ENCODE results near the gene TLE1.
A peak's percentile ranks its signal among the peaks of the same experiment; 100 is the strongest.

TLE1 gene

GRCh38 chr9:81623778-81624177 lies 65.6 kb downstream of the TLE1 start:
- Histone ChIP-seq H3K27ac (ENCODE audit: insufficient read depth in 1 of 2, low read depth in 1 of 2, low read length in 2 of 2, poor library complexity in 1 of 2, severe bottlenecking in 2 of 2) (no peak overlapping the region), H3K4me1 (ENCODE audit: control extremely low read depth in 1 of 4, control insufficient read depth in 4 of 4, insufficient read depth in 4 of 4, low read length in 3 of 4) (peaks cover 5 to 21% (median 12%) of the 10 kb centered on the region in 4 experiments), H3K27me3 (replicated peaks in 2 of 5; ENCODE audit: control insufficient read depth in 4 of 5, insufficient read depth in 5 of 5, low read length in 4 of 5) (no peaks in the 10 kb centered on the region), H3K9me3 (ENCODE audit: control extremely low read depth in 1 of 5, control insufficient read depth in 4 of 5, insufficient read depth in 2 of 5, low read depth in 1 of 5, low read length in 4 of 5) (no peaks in the 10 kb centered on the region), H3K36me3 (ENCODE audit: control insufficient read depth in 4 of 4, insufficient read depth in 4 of 4, low read length in 3 of 4) (no peaks in the 10 kb centered on the region), H3K4me3 (ENCODE audit: control insufficient read depth in 1 of 7, extremely low read depth in 1 of 7, insufficient read depth in 4 of 7, low read depth in 2 of 7, low read length in 6 of 7) (no peak overlapping the region)
- 100% methylated on average over 3 of the region's 3 CpGs for WGBS (ENCODE audit: insufficient coverage)
- CTCF ChIA-PET, result no interaction called here
- no peak for DNase-seq
- POLR2A ChIA-PET, result no interaction called here

- Histone ChIP-seq H3K4me3 (ENCODE audit: control insufficient read depth in 1 of 7, extremely low read depth in 1 of 7, insufficient read depth in 4 of 7, low read depth in 2 of 7, low read length in 6 of 7) (no peak overlapping the region), H3K9me3 (ENCODE audit: control extremely low read depth in 1 of 5, control insufficient read depth in 4 of 5, insufficient read depth in 2 of 5, low read depth in 1 of 5, low read length in 4 of 5) (no peaks in the 10 kb centered on the region), H3K27ac (ENCODE audit: insufficient read depth in 1 of 2, low read depth in 1 of 2, low read length in 2 of 2, poor library complexity in 1 of 2, severe bottlenecking in 2 of 2) (no peak overlapping the region), H3K36me3 (ENCODE audit: control insufficient read depth in 4 of 4, insufficient read depth in 4 of 4, low read length in 3 of 4) (no peaks in the 10 kb centered on the region), H3K27me3 (replicated peaks in 2 of 5; ENCODE audit: control insufficient read depth in 4 of 5, insufficient read depth in 5 of 5, low read length in 4 of 5) (no peaks in the 10 kb centered on the region), H3K4me1 (ENCODE audit: control extremely low read depth in 1 of 4, control insufficient read depth in 4 of 4, insufficient read depth in 4 of 4, low read length in 3 of 4) (peaks cover 5 to 21% (median 12%) of the 10 kb centered on the region in 4 experiments)
- WGBS (ENCODE audit: insufficient coverage), result over 99% methylated on average over 10 of the region's 13 CpGs
- ChIA-PET POLR2A (no interaction called here), CTCF (no interaction called here)
- DNase-seq, result no peak
These were observed 66.7 kb downstream of the TLE1 start for GRCh38 chr9:81622471-81623255.

- Histone ChIP-seq H3K27me3 (replicated peaks in 2 of 5; ENCODE audit: control insufficient read depth in 4 of 5, insufficient read depth in 5 of 5, low read length in 4 of 5) (no peaks in the 10 kb centered on the region), H3K4me3 (ENCODE audit: control insufficient read depth in 1 of 7, extremely low read depth in 1 of 7, insufficient read depth in 4 of 7, low read depth in 2 of 7, low read length in 6 of 7) (no peak overlapping the region), H3K27ac (ENCODE audit: insufficient read depth in 1 of 2, low read depth in 1 of 2, low read length in 2 of 2, poor library complexity in 1 of 2, severe bottlenecking in 2 of 2) (no peak overlapping the region), H3K9me3 (ENCODE audit: control extremely low read depth in 1 of 5, control insufficient read depth in 4 of 5, insufficient read depth in 2 of 5, low read depth in 1 of 5, low read length in 4 of 5) (no peaks in the 10 kb centered on the region), H3K36me3 (ENCODE audit: control insufficient read depth in 4 of 4, insufficient read depth in 4 of 4, low read length in 3 of 4) (no peaks in the 10 kb centered on the region), H3K4me1 (ENCODE audit: control extremely low read depth in 1 of 4, control insufficient read depth in 4 of 4, insufficient read depth in 4 of 4, low read length in 3 of 4) (peaks cover 5 to 21% (median 12%) of the 10 kb centered on the region in 4 experiments)
- 92% methylated on average over 10 of the region's 11 CpGs for WGBS (ENCODE audit: insufficient coverage)
- ChIA-PET POLR2A (no interaction called here), CTCF (interaction anchor here (0.9 kb wide), 1 partner anchor 98 kb away, joined by 3 read pairs; no protein-coding TSS in a partner anchor)
- DNase-seq, result no peak
These were observed 67.5 kb downstream of the TLE1 start for GRCh38 chr9:81621785-81622259.

GRCh38 chr9:81621118-81621517 lies 68.2 kb downstream of the TLE1 start:
- ChIA-PET POLR2A (no interaction called here), CTCF (interaction anchor here (0.9 kb wide), 1 partner anchor 98 kb away, joined by 3 read pairs; no protein-coding TSS in a partner anchor)
- Histone ChIP-seq H3K4me1 (ENCODE audit: control extremely low read depth in 1 of 4, control insufficient read depth in 4 of 4, insufficient read depth in 4 of 4, low read length in 3 of 4) (peaks cover 5 to 21% (median 12%) of the 10 kb centered on the region in 4 experiments), H3K4me3 (ENCODE audit: control insufficient read depth in 1 of 7, extremely low read depth in 1 of 7, insufficient read depth in 4 of 7, low read depth in 2 of 7, low read length in 6 of 7) (no peak overlapping the region), H3K9me3 (ENCODE audit: control extremely low read depth in 1 of 5, control insufficient read depth in 4 of 5, insufficient read depth in 2 of 5, low read depth in 1 of 5, low read length in 4 of 5) (no peaks in the 10 kb centered on the region), H3K27ac (ENCODE audit: insufficient read depth in 1 of 2, low read depth in 1 of 2, low read length in 2 of 2, poor library complexity in 1 of 2, severe bottlenecking in 2 of 2) (no peak overlapping the region), H3K27me3 (replicated peaks in 2 of 5; ENCODE audit: control insufficient read depth in 4 of 5, insufficient read depth in 5 of 5, low read length in 4 of 5) (no peaks in the 10 kb centered on the region), H3K36me3 (ENCODE audit: control insufficient read depth in 4 of 4, insufficient read depth in 4 of 4, low read length in 3 of 4) (no peaks in the 10 kb centered on the region)
- WGBS (ENCODE audit: insufficient coverage), result no CpG with 5 or more reads among the region's 2 CpGs
- no peak for DNase-seq

GRCh38 chr9:81620002-81620390 lies 69.4 kb downstream of the TLE1 start:
- ChIA-PET CTCF (no interaction called here), POLR2A (no interaction called here)
- Histone ChIP-seq H3K27me3 (replicated peaks in 2 of 5; ENCODE audit: control insufficient read depth in 4 of 5, insufficient read depth in 5 of 5, low read length in 4 of 5) (no peaks in the 10 kb centered on the region), H3K36me3 (ENCODE audit: control insufficient read depth in 4 of 4, insufficient read depth in 4 of 4, low read length in 3 of 4) (no peaks in the 10 kb centered on the region), H3K4me1 (ENCODE audit: control extremely low read depth in 1 of 4, control insufficient read depth in 4 of 4, insufficient read depth in 4 of 4, low read length in 3 of 4) (peaks cover 5 to 21% (median 12%) of the 10 kb centered on the region in 4 experiments), H3K9me3 (ENCODE audit: control extremely low read depth in 1 of 5, control insufficient read depth in 4 of 5, insufficient read depth in 2 of 5, low read depth in 1 of 5, low read length in 4 of 5) (no peaks in the 10 kb centered on the region), H3K27ac (ENCODE audit: insufficient read depth in 1 of 2, low read depth in 1 of 2, low read length in 2 of 2, poor library complexity in 1 of 2, severe bottlenecking in 2 of 2) (no peak overlapping the region), H3K4me3 (ENCODE audit: control insufficient read depth in 1 of 7, extremely low read depth in 1 of 7, insufficient read depth in 4 of 7, low read depth in 2 of 7, low read length in 6 of 7) (peak overlapping the region in 3 of 7 experiments; percentile 15 to 51 (median 48))
- 12% methylated on average over 3 of the region's 5 CpGs for WGBS (ENCODE audit: insufficient coverage)
- DNase-seq, result peak; percentile 24 to 77 (median 72)

GRCh38 chr9:81619353-81620001 lies 69.9 kb downstream of the TLE1 start:
- WGBS (ENCODE audit: insufficient coverage), result 100% methylated on average over 2 of the region's 3 CpGs

GRCh38 chr9:81618923-81619322 lies 70.4 kb downstream of the TLE1 start:
- DNase-seq, result no peak
- CTCF ChIA-PET, result interaction anchor here (0.6 kb wide), 1 partner anchor 67 kb away, joined by 3 read pairs; no protein-coding TSS in a partner anchor
- no peaks in the 10 kb centered on the region for H3K36me3 ChIP-seq (ENCODE audit: control insufficient read depth in 4 of 4, insufficient read depth in 4 of 4, low read length in 3 of 4)
- 100% methylated on average over 1 of the region's 1 CpG for WGBS (ENCODE audit: insufficient coverage)
- H3K4me1 ChIP-seq (ENCODE audit: control extremely low read depth in 1 of 4, control insufficient read depth in 4 of 4, insufficient read depth in 4 of 4, low read length in 3 of 4), result peaks cover 5 to 21% (median 12%) of the 10 kb centered on the region in 4 experiments
- POLR2A ChIA-PET, result no interaction called here
- H3K27me3 ChIP-seq (replicated peaks in 2 of 5; ENCODE audit: control insufficient read depth in 4 of 5, insufficient read depth in 5 of 5, low read length in 4 of 5), result no peaks in the 10 kb centered on the region
- no peak overlapping the region for H3K4me3 ChIP-seq (ENCODE audit: control insufficient read depth in 1 of 7, extremely low read depth in 1 of 7, insufficient read depth in 4 of 7, low read depth in 2 of 7, low read length in 6 of 7)
- no peaks in the 10 kb centered on the region for H3K9me3 ChIP-seq (ENCODE audit: control extremely low read depth in 1 of 5, control insufficient read depth in 4 of 5, insufficient read depth in 2 of 5, low read depth in 1 of 5, low read length in 4 of 5)
- no peak overlapping the region for H3K27ac ChIP-seq (ENCODE audit: insufficient read depth in 1 of 2, low read depth in 1 of 2, low read length in 2 of 2, poor library complexity in 1 of 2, severe bottlenecking in 2 of 2)

More at GRCh38 chr9:81619353-81620001, 69.9 kb downstream of the TLE1 start:
- Histone ChIP-seq H3K36me3 (ENCODE audit: control insufficient read depth in 4 of 4, insufficient read depth in 4 of 4, low read length in 3 of 4) (no peaks in the 10 kb centered on the region), H3K9me3 (ENCODE audit: control extremely low read depth in 1 of 5, control insufficient read depth in 4 of 5, insufficient read depth in 2 of 5, low read depth in 1 of 5, low read length in 4 of 5) (no peaks in the 10 kb centered on the region), H3K4me3 (ENCODE audit: control insufficient read depth in 1 of 7, extremely low read depth in 1 of 7, insufficient read depth in 4 of 7, low read depth in 2 of 7, low read length in 6 of 7) (peak overlapping the region in 3 of 7 experiments; percentile 15 to 51 (median 48)), H3K4me1 (ENCODE audit: control extremely low read depth in 1 of 4, control insufficient read depth in 4 of 4, insufficient read depth in 4 of 4, low read length in 3 of 4) (peaks cover 5 to 21% (median 12%) of the 10 kb centered on the region in 4 experiments), H3K27me3 (replicated peaks in 2 of 5; ENCODE audit: control insufficient read depth in 4 of 5, insufficient read depth in 5 of 5, low read length in 4 of 5) (no peaks in the 10 kb centered on the region), H3K27ac (ENCODE audit: insufficient read depth in 1 of 2, low read depth in 1 of 2, low read length in 2 of 2, poor library complexity in 1 of 2, severe bottlenecking in 2 of 2) (no peak overlapping the region)
- ChIA-PET POLR2A (no interaction called here), CTCF (interaction anchor here (0.6 kb wide), 1 partner anchor 67 kb away, joined by 3 read pairs; no protein-coding TSS in a partner anchor)
- DNase-seq, result peak; percentile 22 to 83 (median 82)

Measured in common myeloid progenitor, CD34-positive (primary cell).